VCaP (cell line): ENCODE data around the gene LTBP2.

Source experiments
- H3K27ac ChIP-seq: fragments of 450-650 bp; 2 replicates; pipeline ENCODE4 v1.5.1; 2017
- TF ChIP-seq, protein P1 (sequence below): fragments of 450-650 bp; conservative IDR thresholded peaks from 2 replicates; pipeline ENCODE4 v1.5.1; 2017; ENCODE audit warnings: mild to moderate bottlenecking, moderate library complexity

The LTBP2 gene

DNA sequence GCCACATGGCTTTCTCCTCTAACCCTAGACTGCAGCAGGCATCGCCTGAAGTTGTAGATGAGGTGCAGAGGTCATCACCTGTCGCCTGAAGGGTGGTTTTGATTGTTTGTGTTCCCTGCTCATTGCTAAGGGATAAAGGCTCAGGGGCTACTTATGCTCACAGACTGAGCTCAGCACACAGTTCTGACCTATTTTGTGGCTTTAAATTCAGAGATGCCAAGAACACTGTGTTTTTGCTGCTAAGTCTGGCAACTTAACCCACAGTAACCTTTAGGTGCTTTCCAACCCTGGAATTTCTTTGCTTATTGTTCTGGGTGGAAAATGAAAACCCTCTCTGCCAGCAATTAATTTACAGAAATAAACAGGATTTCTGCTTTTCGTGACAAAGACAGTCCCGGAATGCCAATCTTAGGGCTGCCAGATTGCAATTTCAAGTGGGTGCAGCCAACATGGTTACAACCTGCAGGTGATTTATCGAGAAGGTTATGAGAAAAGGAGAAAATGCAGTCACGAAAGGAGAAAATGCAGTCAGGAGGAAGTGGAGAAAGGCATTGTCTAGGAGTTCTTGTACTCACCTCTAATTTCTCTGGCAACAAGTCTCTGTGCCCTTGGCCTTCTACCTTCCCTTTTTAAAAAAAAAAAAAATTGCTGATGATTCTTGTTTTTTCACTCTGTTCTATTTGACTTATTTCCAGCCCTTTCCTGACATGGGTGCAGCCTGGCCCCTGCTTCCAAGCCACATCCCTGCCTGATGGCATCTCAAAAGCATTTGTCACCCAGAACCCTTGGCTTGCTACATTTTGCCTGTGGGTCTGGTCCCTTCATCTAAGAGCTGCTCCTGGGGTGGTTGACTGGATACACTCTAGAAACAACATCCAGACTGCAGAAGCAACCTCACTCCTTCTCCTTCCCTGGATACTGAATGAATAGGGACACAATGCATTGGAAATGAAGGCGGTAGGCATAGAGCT, 142.2 kb downstream of the LTBP2 start:
- no peak overlapping the region for H3K27ac ChIP-seq
- TF ChIP-seq, protein P1, sequence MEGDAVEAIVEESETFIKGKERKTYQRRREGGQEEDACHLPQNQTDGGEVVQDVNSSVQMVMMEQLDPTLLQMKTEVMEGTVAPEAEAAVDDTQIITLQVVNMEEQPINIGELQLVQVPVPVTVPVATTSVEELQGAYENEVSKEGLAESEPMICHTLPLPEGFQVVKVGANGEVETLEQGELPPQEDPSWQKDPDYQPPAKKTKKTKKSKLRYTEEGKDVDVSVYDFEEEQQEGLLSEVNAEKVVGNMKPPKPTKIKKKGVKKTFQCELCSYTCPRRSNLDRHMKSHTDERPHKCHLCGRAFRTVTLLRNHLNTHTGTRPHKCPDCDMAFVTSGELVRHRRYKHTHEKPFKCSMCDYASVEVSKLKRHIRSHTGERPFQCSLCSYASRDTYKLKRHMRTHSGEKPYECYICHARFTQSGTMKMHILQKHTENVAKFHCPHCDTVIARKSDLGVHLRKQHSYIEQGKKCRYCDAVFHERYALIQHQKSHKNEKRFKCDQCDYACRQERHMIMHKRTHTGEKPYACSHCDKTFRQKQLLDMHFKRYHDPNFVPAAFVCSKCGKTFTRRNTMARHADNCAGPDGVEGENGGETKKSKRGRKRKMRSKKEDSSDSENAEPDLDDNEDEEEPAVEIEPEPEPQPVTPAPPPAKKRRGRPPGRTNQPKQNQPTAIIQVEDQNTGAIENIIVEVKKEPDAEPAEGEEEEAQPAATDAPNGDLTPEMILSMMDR = no peak

DNA sequence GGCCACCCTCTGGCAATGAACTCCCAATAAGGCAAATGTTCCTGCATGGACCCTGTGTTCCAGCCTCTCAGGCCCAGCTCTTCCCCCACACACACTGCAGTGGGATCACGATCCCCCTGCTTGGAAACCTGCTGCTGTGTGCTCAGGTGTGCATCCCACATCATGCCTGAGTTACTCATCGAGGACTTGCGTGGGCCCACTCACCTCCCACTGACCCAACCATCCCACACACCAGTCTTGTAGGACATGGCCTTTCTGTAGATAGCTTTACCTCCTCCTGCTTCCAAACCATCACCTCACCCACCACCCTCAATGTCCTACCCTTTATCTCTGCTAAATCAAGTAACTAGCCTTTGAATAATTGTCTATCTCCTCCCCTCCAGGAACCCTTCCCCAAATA, 143.5 kb downstream of the LTBP2 start:
- no peak overlapping the region for H3K27ac ChIP-seq
- TF ChIP-seq, protein P1 = no peak

DNA sequence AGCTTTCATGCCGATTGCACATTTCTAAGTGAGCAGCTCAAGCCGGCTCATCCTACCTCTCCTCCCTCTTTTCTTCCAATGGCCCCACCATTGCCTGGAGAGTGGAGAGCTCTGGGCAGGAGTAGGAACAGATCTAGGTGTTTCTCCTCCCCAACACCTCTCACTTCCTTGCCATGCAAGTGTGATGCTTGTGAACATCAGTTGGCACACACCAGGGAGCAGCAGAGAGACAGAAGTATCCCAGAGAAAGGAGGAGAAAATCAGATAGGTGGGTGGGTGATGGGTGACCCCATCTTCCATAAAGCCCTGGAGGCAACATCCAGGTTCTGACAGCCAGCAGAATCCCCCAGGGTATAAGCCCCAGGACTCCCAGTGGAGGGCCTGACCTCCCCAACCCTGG, 146.7 kb downstream of the LTBP2 start:
- H3K27ac ChIP-seq = no peak overlapping the region
- TF ChIP-seq, protein P1 = no peak

DNA sequence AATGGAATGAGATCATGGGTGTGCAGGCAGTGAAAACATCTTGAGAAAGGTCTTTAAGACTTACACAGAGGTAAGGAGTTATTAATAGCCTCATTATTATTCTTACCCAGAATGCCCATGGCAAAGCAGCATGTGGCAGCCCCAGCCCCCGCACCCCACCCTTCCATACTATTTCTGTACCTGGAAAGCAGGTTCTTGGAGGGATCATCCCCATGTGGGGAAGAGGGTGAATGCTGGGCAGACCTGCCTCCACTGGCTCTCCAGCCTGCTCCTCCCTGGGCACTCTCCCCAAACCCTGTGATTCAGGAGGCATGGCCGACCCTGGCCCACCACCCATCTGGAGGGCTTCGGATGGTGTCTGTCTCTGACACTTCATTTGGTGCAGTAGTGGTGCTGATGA, 147.3 kb downstream of the LTBP2 start:
- TF ChIP-seq, protein P1 = no peak
- H3K27ac ChIP-seq = no peak overlapping the region

DNA sequence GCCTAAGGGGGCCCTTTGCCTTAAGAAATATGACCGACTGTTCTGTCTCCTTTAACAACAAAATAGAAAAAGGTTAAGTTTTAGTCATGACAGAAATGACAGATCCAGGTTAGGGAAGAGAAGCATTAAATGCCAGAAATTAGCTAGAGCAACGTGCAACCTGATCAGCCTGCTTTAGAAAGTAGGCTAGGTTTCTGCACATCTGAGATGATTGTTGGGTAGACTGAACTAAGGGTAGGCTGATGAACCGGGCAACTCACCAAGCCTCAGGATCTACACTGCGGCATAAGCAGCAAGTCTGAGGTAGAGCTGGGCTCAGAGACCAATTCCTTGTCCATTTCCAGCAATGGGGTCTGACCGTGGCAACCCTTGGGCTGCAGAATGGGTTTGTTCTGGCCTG, 148.3 kb downstream of the LTBP2 start:
- H3K27ac ChIP-seq = no peak overlapping the region
- TF ChIP-seq, protein P1 = no peak

DNA sequence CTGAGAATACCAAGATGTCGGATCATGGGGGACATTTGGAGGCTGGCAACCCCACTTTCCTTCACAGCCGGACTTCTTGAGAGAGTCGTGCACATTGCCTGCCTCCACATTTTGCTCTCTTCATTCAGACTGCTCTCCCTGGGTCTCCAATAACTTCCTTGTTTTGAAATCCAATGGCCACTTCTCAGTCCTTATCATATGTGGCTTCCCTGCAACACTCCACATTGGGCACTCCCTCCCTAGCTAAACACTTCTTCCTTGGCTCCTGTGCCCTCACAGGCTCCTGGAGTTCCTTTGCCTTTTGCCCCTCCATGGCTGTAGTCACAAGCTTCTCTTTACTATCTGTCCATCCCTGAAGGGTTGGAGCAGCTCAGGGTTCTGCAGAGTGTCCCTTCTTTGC, 149.0 kb downstream of the LTBP2 start:
- TF ChIP-seq, protein P1 = no peak
- no peak overlapping the region for H3K27ac ChIP-seq

DNA sequence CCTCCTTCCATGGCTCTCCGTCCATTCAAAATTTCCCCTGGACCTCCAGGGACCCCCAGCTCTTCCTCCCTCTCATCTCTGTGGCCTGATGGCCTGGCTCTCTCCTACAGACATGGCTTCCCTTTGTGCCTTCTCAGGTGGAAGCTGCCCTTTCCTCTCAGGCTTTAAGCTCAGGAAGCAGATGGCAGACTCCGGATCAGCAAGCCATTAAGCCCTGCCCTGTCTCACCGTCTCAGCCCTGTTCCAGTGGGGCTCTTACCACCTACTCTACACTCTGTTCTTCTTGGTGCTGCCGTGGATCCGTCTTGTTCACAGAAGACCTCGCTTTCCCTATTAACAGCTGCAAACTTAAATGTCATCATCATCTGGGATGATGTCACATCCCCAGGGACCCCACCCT, 152.1 kb downstream of the LTBP2 start:
- H3K27ac ChIP-seq = no peak overlapping the region
- TF ChIP-seq, protein P1 = no peak
